Type B pancreatic cell (in vitro differentiated cells): ENCODE data around the gene TMEM132E. TPM values are rescaled to one million over a fixed set of nuclear protein-coding genes. Genes with fewer than 3 reads are reported as not detected.

Experiments
- DNase-seq: peaks from one replicate; pipeline ENCODE4 v3.0.0; 2021; ENCODE audit warnings: mixed read lengths; ENCODE audit not compliant: unreplicated experiment; ENCODE audit errors: extremely low spot score
- H3K27ac Mint-ChIP-seq: 2 replicates; pipeline ENCODE4 v1.8.0; 2021; ENCODE audit warnings: mild to moderate bottlenecking, mixed read lengths
- H3K27me3 Mint-ChIP-seq: 2 replicates; pipeline ENCODE4 v1.8.0; 2021; ENCODE audit warnings: mixed read lengths
- H3K36me3 Mint-ChIP-seq: 2 replicates; pipeline ENCODE4 v1.8.0; 2021; ENCODE audit warnings: mixed read lengths
- H3K4me1 Mint-ChIP-seq: one replicate; pipeline ENCODE4 v1.8.0; 2021; ENCODE audit warnings: mixed read lengths; ENCODE audit not compliant: unreplicated experiment
- H3K4me3 Mint-ChIP-seq: 2 replicates; pipeline ENCODE4 v1.8.0; 2021; ENCODE audit warnings: mild to moderate bottlenecking, mixed read lengths
- H3K9me3 Mint-ChIP-seq: 2 replicates; pipeline ENCODE4 v1.8.0; 2021; ENCODE audit warnings: mixed read lengths
- total RNA-seq: library from RNA; stranded (reverse); gene quantifications from 2 replicates; pipeline ENCODE4 v1.2.1, GENCODE V29; 2021; ENCODE audit warnings: low replicate concordance
- TF ChIP-seq, protein P1 (sequence below): fragments of 200-600 bp; sonication (generic); conservative IDR thresholded peaks from 2 replicates; pipeline ENCODE4 v1.5.0; 2021; ENCODE audit warnings: antibody characterized with exemption, mild to moderate bottlenecking

TMEM132E gene
- total RNA-seq, 1 donor from 2014 or later: 0.92 TPM

DNA sequence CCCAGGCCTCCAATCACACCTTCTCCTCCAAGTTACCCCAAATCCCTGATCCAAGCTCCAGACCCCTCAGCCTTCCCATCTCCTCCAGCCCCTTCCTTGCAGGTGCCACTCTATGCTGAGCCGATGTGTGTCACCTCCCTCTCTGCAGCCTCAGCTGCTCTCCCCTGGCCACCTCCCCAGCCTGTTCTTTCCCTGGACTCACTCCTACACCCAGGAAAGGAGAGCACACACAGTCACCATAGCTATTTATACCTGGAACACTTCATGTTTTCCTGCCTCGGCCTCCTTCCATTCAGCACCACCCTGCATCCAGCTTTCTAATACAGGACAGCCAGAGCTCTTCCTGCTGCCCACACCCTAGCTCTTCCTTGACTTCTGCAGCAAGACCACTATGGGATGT, 12.5 kb upstream of the TMEM132E start:
- TF ChIP-seq, protein P1, sequence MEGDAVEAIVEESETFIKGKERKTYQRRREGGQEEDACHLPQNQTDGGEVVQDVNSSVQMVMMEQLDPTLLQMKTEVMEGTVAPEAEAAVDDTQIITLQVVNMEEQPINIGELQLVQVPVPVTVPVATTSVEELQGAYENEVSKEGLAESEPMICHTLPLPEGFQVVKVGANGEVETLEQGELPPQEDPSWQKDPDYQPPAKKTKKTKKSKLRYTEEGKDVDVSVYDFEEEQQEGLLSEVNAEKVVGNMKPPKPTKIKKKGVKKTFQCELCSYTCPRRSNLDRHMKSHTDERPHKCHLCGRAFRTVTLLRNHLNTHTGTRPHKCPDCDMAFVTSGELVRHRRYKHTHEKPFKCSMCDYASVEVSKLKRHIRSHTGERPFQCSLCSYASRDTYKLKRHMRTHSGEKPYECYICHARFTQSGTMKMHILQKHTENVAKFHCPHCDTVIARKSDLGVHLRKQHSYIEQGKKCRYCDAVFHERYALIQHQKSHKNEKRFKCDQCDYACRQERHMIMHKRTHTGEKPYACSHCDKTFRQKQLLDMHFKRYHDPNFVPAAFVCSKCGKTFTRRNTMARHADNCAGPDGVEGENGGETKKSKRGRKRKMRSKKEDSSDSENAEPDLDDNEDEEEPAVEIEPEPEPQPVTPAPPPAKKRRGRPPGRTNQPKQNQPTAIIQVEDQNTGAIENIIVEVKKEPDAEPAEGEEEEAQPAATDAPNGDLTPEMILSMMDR: no peak
- no peak for DNase-seq
- H3K27ac Mint-ChIP-seq: no peak overlapping the region
- no peaks in the 10 kb centered on the region for H3K4me1 Mint-ChIP-seq
- H3K36me3 Mint-ChIP-seq: no peaks in the 10 kb centered on the region
- H3K9me3 Mint-ChIP-seq: no peaks in the 10 kb centered on the region
- no peak overlapping the region for H3K4me3 Mint-ChIP-seq
- H3K27me3 Mint-ChIP-seq: peaks cover 48% of the 10 kb centered on the region

GRCh38 chr17:34567691-34568465, 11.5 kb upstream of the TMEM132E start:
- no peaks in the 10 kb centered on the region for H3K36me3 Mint-ChIP-seq
- DNase-seq: no peak
- H3K4me1 Mint-ChIP-seq: no peaks in the 10 kb centered on the region
- H3K9me3 Mint-ChIP-seq: no peaks in the 10 kb centered on the region
- peaks cover 51% of the 10 kb centered on the region for H3K27me3 Mint-ChIP-seq
- no peak overlapping the region for H3K4me3 Mint-ChIP-seq
- TF ChIP-seq, protein P1: no peak
- H3K27ac Mint-ChIP-seq: no peak overlapping the region

- Mint-ChIP-seq H3K36me3 (no peaks in the 10 kb centered on the region), H3K9me3 (no peaks in the 10 kb centered on the region), H3K27ac (no peak overlapping the region), H3K4me1 (no peaks in the 10 kb centered on the region), H3K4me3 (no peak overlapping the region), H3K27me3 (peaks cover 52% of the 10 kb centered on the region)
- no peak for DNase-seq
- TF ChIP-seq, protein P1: no peak
Measured at GRCh38 chr17:34568953-34569352, 10.4 kb upstream of the TMEM132E start.

DNA sequence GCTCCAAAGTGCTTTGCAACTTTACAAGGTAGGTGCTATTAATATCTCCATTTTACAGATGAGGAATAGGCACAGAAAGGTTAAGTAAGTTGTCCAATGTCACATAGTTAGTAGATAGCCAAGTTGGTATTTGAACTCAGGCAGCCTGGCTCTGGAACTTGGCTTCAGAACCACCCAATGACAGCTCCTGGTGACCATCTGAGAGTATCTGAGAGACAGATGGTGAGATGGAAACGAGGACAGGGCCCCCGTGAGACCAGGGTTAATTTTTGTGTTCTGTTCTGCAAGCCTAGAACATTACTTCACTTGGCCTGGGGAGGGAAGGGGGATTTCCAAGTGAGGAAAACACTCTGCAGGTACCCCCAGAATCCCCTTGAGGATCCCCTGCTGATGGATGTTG, 9.8 kb upstream of the TMEM132E start:
- no peaks in the 10 kb centered on the region for H3K9me3 Mint-ChIP-seq
- no peak for DNase-seq
- no peaks in the 10 kb centered on the region for H3K4me1 Mint-ChIP-seq
- H3K36me3 Mint-ChIP-seq: no peaks in the 10 kb centered on the region
- peaks cover 52% of the 10 kb centered on the region for H3K27me3 Mint-ChIP-seq
- TF ChIP-seq, protein P1: no peak
- no peak overlapping the region for H3K27ac Mint-ChIP-seq
- no peak overlapping the region for H3K4me3 Mint-ChIP-seq

DNA sequence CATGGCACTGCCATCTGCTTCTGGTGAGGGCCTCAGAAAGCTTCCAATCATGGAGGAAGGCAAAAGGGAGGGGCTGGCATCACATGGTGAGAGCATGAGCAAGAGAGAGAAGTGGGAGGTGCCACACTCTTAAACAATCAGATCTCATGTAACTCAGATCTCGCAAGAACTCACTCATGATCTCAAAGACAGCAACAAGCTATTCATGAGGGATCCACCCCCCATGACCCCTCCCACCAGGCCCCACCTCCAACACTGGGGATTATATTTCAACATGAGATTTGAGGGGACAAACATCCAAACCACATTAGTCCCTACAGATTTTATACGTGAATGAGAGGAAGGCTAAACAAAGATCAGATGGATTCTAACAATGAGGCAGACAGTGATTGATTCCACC, 8.9 kb upstream of the TMEM132E start:
- DNase-seq: no peak
- Mint-ChIP-seq H3K27ac (no peak overlapping the region), H3K27me3 (peaks cover 60% of the 10 kb centered on the region), H3K36me3 (no peaks in the 10 kb centered on the region), H3K4me1 (no peaks in the 10 kb centered on the region), H3K9me3 (peaks cover 5% of the 10 kb centered on the region), H3K4me3 (no peak overlapping the region)
- TF ChIP-seq, protein P1: no peak
